Stimulated activated CD8-positive, alpha-beta memory T cell treated with anti-CD3 and anti-CD28 coated beads, Interleukin-7, amount 100 ng/mL, for 48 hours (primary cell): ENCODE results near the gene CLASRP.
"Not testable (repeated sequence)": the region's sequence is repeated elsewhere in the genome, so short reads cannot be mapped to it uniquely, and the experiment has no call there.

ENCODE experiments used
- DNase-seq, 2 donors: peaks; one replicate each; pipeline ENCODE4 v3.0.0-alpha.2; 2020; ENCODE audit warnings: low read depth in 1 of 2; ENCODE audit errors: extremely low read depth in 1 of 2

Gene CLASRP

GRCh38 chr19:45101806-45102205 is 63.0 kb downstream of the CLASRP start:
- DNase-seq, result no peak

GRCh38 chr19:45102481-45102880 is 63.6 kb downstream of the CLASRP start:
- no peak for DNase-seq

GRCh38 chr19:45103156-45103507 is 64.3 kb downstream of the CLASRP start:
- no peak for DNase-seq

DNA sequence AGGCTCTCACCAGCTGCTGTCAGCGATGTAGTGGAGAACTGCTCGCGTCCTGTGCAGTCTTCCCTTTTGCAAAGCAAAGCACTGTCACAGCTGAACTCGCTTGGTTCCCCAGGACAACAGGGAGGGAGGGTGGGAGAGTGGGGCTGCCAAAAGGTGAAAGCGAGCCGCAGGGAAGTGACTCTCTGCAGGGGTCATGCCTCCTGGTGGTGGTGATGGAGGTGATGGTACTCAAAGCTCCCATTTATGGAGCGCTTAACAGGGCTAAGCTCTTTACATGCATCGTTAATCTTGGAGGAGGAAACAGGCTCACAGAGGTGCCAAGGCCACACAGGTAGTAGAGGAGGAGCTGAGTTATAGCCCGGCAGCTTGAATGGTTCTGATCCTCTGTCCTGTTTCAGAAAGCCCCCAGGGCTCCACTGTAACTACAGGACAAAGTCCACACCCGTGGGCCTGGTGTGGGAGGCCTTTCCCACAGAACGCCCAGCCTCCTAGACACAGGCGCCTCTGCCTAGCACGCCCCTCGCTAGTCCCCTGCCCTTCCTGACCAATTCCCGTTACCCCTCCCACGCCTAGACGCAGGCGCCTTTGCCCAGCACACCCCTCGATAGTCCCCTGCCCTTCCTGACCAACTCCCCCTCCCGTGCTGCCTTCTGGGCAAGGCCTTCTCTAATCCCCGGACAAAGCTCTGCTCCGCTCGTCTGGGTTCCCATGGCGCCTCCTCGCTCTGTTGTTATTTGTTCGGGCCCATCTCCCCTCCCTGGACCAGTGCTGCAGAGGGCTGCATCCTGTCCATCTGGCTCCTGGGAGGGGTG is 64.9 kb downstream of the CLASRP start:
- DNase-seq, result no peak

- DNase-seq, result no peak
These were observed 66.0 kb downstream of the CLASRP start for GRCh38 chr19:45104658-45105349.

DNA sequence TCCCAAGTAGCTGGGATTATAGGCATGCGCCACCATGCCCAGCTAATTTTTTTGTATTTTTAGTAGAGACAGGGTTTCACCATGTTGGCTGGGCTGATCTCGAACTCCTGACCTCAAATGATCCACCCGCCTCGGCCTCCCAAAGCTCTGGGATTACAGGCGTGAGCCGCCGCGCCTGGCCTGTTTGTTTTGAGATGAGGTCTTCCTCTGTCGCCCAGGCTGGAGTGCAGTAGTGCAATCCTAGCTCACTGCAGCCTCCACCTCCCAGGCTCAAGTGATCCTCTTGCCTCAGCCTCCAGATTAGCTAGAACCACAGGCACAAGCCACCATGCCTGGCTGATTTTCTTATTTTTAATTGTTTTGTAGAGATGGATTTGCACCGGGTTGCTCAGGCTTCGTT is 67.5 kb downstream of the CLASRP start:
- not testable (repeated sequence) for DNase-seq

DNA sequence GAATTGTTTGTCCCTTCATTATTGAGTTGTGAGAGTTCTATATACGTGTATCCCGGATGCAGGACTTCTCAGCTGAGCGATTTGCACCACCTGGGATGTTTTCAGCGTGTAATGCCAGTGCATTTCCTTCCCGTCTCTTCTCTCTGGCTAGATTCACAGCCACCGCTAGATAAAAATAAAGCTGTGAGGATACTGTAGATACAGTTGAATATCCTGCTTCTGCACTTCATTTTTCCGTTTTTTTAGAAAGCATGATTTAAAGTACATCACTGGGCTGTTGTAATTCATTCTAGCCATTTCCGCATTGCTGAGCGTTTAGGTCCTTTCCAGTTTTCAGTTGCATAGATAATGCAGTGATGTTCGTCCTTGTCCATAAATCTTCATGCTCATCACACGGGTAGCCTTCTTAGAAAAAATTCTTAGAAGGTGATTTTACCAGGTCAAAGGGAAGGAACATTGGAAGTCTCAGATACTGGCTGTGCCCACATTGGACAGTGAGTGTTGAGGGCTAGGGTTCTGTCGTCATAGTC is 68.8 kb downstream of the CLASRP start:
- no peak for DNase-seq

- DNase-seq, result peak in 1 of 2 donors; percentile 42
These were observed 72.0 kb downstream of the CLASRP start for GRCh38 chr19:45110851-45111266.

- DNase-seq, result no peak
These were observed 73.4 kb downstream of the CLASRP start for GRCh38 chr19:45112111-45112827.

DNA sequence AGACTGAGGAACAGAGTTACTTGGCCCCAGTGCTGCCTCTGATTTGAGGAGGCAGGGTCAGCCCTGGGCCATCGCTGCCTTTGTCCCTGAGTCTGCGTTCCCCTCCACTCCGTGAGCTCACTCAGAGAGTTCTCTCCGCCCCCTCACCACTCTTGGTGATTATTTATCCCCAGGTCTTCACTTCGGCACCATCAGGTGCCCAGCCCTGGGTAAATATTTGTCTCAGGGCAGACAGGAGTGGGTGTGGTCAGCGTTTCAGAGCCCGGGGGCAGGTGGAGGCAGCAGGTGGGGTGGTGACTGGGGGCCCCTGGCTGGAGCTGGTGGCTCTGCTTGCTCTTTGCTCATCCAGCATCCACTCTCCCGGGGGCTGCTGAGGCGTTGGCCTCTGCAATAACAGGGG is 74.8 kb downstream of the CLASRP start:
- no peak for DNase-seq

DNA sequence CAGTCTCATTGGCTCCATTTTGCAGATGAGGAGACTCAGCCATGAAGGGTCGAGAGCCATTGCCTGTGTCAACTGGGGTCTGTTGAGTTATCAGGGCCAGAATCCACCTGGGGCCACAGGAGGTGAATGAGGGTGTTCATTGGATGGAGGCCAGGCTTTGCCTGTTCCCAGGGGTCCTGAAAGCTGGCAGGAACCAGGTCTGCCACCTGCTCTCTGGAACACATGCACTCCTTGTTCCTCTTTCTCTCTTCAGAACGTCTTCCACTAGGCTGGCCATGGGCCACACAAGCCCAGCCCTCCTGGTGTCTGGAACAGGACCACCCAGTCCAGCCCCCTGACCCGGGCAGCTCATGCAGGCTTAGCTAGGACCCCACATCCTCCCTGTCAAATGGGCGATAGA is 75.3 kb downstream of the CLASRP start:
- DNase-seq, result no peak

DNA sequence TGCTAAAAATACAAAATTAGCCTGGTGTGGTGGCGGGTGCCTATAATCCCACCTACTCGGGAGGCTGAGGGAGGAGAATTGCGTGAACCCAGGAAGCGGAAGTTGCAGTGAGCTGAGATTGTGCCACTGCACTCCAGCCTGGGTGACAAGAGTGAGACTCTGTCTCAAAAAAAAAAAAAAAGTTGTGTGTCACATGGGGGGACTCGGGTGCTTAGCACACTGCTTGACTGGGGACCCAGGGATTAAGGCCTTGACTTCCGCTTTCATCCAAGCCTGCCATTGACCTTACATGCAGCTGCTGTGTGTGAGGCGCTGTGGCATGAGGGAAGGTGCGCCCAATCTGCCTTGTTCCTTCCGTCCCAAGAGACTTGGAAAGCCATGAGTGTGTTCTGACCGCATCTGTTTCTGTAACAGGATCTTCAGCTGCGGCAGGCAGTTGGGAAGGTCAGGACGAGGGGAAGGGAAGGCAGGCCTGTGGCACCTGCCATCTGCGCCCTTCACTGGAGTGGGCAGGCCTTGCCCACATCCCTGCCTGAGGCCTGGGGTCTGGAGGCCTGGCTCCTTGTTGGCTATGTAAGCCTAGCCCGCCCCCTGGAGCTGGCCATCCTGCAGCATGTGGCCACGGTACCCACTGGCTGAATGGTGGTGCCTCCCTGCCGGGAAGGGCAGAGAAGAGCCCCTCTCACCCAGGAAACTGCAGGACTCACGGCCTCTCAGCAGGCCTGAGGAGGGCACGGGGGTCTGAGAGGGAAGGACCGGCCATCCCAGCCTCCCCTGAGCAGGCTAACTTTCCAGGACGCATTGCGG is 77.2 kb downstream of the CLASRP start:
- DNase-seq, result no peak

- DNase-seq, result peak; percentile 70 to 79
These were observed 78.3 kb downstream of the CLASRP start for GRCh38 chr19:45117167-45117594.

DNA sequence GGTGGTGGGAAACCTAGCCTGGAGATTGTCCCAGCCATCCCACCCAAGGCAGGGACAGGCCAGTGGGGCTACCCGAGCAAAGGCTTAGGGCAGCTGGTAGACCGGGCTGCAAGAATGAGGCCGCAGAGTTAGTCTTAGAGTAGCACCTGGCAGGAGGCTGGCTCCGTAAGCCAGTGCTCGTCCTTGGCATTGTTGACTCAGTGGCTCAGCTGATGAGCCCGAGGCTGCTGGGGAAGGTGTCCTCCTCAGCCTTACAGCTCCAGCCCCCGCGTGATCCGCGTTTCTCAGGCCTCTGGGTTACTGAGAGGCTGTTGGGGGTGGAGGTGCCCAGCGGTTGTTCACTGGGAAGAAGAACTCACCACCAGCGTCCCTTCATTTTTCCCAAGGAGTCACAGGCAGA is 78.8 kb downstream of the CLASRP start:
- no peak for DNase-seq

DNA sequence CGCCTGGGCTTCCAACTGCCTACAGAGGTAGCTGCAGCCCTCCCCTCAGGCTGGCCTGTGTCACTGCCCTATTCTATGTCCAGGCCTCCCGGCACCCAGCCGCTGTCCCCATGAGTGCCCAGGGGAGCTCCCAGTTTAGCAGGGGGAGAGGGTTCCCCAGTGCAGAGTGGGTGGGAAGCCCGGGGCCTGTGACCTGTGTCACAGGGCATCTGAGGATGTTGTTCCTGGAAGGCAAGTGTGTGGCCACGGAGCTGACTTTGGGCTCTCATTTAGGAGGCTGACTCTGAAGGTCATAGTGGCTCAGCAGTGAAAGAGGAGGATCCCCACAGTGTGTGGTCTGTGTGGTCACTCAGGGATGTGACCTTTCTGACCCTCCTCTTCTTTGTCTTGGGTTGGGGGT is 79.3 kb downstream of the CLASRP start:
- no peak for DNase-seq

DNA sequence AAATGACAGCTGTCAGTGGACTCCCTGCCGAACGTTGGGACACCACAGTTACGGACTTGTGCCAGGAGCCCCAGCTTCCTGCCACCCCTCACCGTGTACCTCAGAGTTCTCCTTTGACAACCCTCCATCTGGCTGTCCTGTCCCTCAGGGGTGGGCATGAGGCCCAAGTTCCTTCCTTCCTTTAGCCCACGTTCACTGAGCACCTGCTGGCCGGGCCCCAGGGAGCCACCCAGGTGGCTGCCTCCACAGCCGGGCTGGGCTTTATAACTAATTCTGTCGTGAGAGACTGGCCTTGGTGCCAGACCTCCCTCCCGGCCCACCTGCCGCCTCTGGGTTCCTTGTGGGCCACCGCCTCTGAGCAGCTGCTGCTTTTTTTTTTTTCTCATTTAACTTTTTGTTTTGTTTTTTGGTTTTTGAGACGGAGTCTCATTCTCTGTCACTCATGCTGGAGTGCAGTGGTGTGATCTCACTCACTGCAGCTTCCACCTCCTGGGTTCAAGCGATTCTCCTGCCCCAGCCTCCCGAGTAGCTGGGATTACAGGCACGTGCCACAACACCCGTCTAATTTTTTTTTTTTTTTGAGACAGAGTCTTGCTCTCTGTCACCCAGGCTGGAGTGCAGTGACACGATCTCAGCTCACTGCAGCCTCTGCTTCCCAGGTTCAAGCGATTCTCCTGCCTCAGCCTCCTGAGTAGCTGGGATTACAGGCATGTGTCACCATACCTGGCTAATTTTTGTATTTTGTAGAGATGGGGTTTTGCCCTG is 79.9 kb downstream of the CLASRP start:
- not testable (repeated sequence) for DNase-seq

GRCh38 chr19:45119582-45119981 is 80.7 kb downstream of the CLASRP start:
- no peak for DNase-seq
